OCI-LY3 (cell line): Measurements from ENCODE around the gene SNX4.

Experiments used
- CTCF ChIP-seq: fragments of 200-600, 300-600 bp; sonication (generic); IDR thresholded peaks from 2 replicates; pipeline ENCODE4 v1.5.1; 2014; ENCODE audit warnings: antibody characterized with exemption, low read length, low read depth
- EZH2phosphoT487 ChIP-seq: fragments of 200-600 bp; shearing (Covaris generic); IDR thresholded peaks from 2 replicates; pipeline ENCODE4 v1.6.1; 2018; ENCODE audit warnings: antibody characterized with exemption, mixed run types, low read depth

- TF ChIP-seq CTCF = no peak
- TF ChIP-seq EZH2phosphoT487 = no peak
These were observed 5.2 kb upstream of the SNX4 start for GRCh38 chr3:125525153-125525552.
